ENCODE measurements around the gene GAS1. TPM values are rescaled to one million over a fixed set of nuclear protein-coding genes. Genes with fewer than 3 reads are reported as not detected.
A peak's percentile ranks its signal among the peaks of the same experiment; 100 is the strongest.

The GAS1 gene
- total and polyA plus RNA-seq, 10 of the 15 experiments (the other 5 are each of a cell fraction or from before 2014, with no cell fraction given): not detected

GRCh38 chr9:86948074-86948929 is 996 bp upstream of the GAS1 start (continued):
- TF ChIP-seq TCF12 (IDR thresholded peaks at IDR 0.05; ENCODE audit: low read depth, low read length) (no peak), TAF1 (IDR thresholded peaks at IDR 0.05; ENCODE audit: borderline replicate concordance, low read depth, low read length) (no peak), CTCF (IDR thresholded peaks at IDR 0.05 in 2 of 3, conservative IDR thresholded peaks at IDR 0.05 in 1 of 3; ENCODE audit: control insufficient read depth in 2 of 3, extremely low read depth in 1 of 3, insufficient read depth in 1 of 3, low read depth in 3 of 3, low read length in 3 of 3) (peak; percentile 62 to 81 (median 78)), BCL11A (IDR thresholded peaks at IDR 0.05; ENCODE audit: low read depth, low read length) (no peak), ZZZ3 (IDR thresholded peaks at IDR 0.05; ENCODE audit: control insufficient read depth, insufficient read length, low read depth) (no peak), NR2C2 (IDR thresholded peaks at IDR 0.05; ENCODE audit: borderline replicate concordance, control insufficient read depth, insufficient read length, low read depth) (no peak), SRF (IDR thresholded peaks at IDR 0.05; ENCODE audit: low read depth in 2 of 2, low read length in 2 of 2) (peak in 1 of 2 experiments; percentile 29; a peak in 1 of 4 replicates), FOS (IDR thresholded peaks at IDR 0.05; ENCODE audit: borderline replicate concordance, extremely low read depth, insufficient read length) (no peak), MXI1 (IDR thresholded peaks at IDR 0.05; ENCODE audit: low read depth, low read length) (no peak)
